NCI-H1436 (cell line): ENCODE measurements around the gene BACE2.

Source experiments
- DNase-seq: peaks from one replicate; lab custom pipeline; 2025; lab: John Stamatoyannopoulos, UW

Gene BACE2

GRCh38 chr21:41148798-41149197, 19.2 kb upstream of the BACE2 start:
- no peak for DNase-seq

GRCh38 chr21:41149199-41149598, 18.8 kb upstream of the BACE2 start:
- DNase-seq, result no peak

- no peak for DNase-seq
Observed at GRCh38 chr21:41152147-41152546, 15.8 kb upstream of the BACE2 start.

- DNase-seq, result no peak
Observed at GRCh38 chr21:41153443-41153842, 14.5 kb upstream of the BACE2 start.

- no peak for DNase-seq
Observed at GRCh38 chr21:41156142-41156541, 11.8 kb upstream of the BACE2 start.

GRCh38 chr21:41158026-41158425, 9.9 kb upstream of the BACE2 start:
- DNase-seq, result no peak

GRCh38 chr21:41160036-41160435, 7.9 kb upstream of the BACE2 start:
- no peak for DNase-seq

- DNase-seq, result no peak
Observed at GRCh38 chr21:41161428-41161827, 6.5 kb upstream of the BACE2 start.

GRCh38 chr21:41162096-41162495, 5.9 kb upstream of the BACE2 start:
- DNase-seq, result no peak

GRCh38 chr21:41163091-41163490, 4.9 kb upstream of the BACE2 start:
- DNase-seq, result no peak

GRCh38 chr21:41164052-41164451, 3.9 kb upstream of the BACE2 start:
- no peak for DNase-seq

GRCh38 chr21:41164981-41165655, 2.8 kb upstream of the BACE2 start:
- no peak for DNase-seq

- no peak for DNase-seq
Observed at GRCh38 chr21:41166884-41167283, 1.1 kb upstream of the BACE2 start.

GRCh38 chr21:41168391-41169257, 664 bp downstream of the BACE2 start:
- DNase-seq, result peak; percentile 29

- DNase-seq, result no peak
Observed at GRCh38 chr21:41169258-41169576, 1.3 kb downstream of the BACE2 start.

- no peak for DNase-seq
Observed at GRCh38 chr21:41169701-41170100, 1.7 kb downstream of the BACE2 start.

- no peak for DNase-seq
Observed at GRCh38 chr21:41170442-41170841, 2.5 kb downstream of the BACE2 start.

GRCh38 chr21:41170859-41171609, 3.1 kb downstream of the BACE2 start:
- DNase-seq, result no peak

GRCh38 chr21:41175080-41175479, 7.1 kb downstream of the BACE2 start:
- DNase-seq, result no peak

GRCh38 chr21:41176846-41177245, 8.9 kb downstream of the BACE2 start:
- no peak for DNase-seq

- no peak for DNase-seq
Observed at GRCh38 chr21:41180752-41181151, 12.8 kb downstream of the BACE2 start.

- DNase-seq, result no peak
Observed at GRCh38 chr21:41182547-41182946, 14.6 kb downstream of the BACE2 start.

- DNase-seq, result no peak
Observed at GRCh38 chr21:41183575-41183974, 15.6 kb downstream of the BACE2 start.
